ENCODE results near the gene ITPR1.
"Not testable (repeated sequence)": the region's sequence is repeated elsewhere in the genome, so short reads cannot be mapped to it uniquely, and the experiment has no call there.

ITPR1 gene

DNA sequence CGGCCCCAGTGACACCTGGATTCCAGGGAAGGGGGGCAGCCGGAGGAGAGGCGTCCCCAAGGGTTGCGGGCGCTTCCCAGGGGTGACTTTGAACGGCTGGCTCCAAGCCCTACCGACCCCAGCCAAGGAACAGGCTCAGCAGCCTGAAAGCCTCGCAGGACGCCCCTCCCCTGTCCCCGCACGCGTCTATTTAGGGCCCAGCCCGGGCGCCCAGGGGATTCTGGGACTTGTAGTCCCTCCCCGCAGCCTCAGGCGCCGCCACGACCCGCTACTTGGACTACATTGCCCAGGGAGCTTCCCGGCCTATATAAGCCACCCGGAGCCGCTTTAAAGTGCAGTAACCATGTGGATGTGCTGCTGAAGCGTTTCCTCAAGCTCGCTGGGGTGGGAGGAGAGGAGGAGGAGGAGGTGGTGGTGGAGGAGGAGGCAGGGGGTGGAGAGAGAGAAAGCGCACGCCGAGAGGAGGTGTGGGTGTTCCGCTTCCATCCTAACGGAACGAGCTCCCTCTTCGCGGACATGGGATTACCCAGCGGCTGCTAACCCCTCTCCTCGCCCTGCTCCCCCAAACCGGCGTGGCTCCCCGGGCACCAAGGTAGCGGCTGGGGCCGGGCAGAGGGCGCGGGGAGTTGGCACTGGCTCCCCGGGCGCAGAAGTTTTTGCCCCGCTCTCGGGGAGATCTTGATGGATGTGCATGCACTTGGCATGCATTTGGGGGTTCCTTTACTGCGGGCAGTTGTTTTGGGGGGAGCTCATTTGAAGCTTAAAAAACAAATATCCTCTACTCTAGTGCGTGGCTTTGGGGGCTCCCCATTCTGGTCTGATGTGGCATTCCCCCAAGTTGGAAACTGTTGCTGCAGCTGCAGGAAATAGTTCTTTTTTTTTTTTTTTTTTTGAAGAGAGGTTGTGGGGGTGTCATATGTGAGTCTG is at the start of gene ITPR1:
TSS of gene ITPR1 (plus strand) at position 335 of the 927 bp plus-strand sequence. CDS start 23,144 bp downstream, outside the sequence.
- peak; percentile 97 for FAIRE-seq
- peak; percentile 92 for DNase-seq (ENCODE audit: extremely low spot score, insufficient read length, low read depth)

DNA sequence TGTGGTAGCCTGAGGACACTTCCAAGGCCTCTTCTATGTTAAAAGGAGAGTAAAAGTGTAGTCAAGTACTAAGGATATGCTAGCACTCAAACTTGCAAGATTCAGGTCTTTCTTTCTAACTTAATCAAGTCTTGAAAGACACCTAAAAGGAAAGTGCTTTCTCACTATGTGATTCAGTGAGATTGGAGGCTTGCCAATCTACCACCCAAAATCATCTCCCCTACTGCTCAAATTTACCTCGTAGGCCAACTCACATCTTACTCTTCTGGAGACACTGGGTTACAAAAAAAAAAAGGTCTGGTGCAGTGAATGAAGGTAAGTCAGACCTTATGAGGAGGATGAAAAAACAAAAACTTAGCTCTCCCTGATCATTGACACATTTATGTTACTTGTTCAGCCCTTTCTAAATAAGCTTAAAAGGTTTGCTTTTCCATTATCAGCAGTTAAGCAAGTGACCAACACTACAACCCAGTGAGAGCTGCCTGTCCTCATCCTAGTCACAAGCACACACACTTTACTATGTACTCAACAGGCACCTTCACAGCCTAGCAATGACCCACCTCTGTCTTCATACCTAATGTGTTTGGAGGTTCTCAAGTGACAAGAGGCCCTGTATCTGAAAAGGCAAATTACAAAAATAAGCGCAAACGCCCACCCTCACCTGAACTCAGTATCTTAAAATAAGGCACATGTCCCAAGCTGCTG is 45.7 kb upstream of the ITPR1 start:
- DNase-seq (ENCODE audit: extremely low spot score, insufficient read length, low read depth) (no peak), FAIRE-seq (no peak)

DNA sequence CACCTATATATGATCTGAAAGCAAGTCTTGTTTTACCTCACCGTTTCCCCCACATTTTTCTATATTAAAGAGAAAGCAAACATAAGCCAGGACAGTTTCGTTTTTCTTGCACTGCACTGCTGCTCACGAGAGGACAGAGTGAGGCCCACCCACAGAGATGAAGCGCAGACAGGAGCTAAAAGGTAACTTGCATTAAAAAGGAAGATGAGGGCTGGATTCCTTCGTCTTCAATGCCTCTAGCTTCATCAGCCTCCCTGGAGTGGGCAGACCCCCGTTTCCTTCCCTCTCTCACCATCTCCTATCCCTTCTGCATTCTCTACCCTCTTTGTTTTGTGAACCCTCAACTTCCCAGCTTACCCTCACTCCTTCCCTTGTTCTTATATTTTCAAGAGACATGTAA is 45.0 kb upstream of the ITPR1 start:
- DNase-seq (ENCODE audit: extremely low spot score, insufficient read length, low read depth) (no peak), FAIRE-seq (no peak)

DNA sequence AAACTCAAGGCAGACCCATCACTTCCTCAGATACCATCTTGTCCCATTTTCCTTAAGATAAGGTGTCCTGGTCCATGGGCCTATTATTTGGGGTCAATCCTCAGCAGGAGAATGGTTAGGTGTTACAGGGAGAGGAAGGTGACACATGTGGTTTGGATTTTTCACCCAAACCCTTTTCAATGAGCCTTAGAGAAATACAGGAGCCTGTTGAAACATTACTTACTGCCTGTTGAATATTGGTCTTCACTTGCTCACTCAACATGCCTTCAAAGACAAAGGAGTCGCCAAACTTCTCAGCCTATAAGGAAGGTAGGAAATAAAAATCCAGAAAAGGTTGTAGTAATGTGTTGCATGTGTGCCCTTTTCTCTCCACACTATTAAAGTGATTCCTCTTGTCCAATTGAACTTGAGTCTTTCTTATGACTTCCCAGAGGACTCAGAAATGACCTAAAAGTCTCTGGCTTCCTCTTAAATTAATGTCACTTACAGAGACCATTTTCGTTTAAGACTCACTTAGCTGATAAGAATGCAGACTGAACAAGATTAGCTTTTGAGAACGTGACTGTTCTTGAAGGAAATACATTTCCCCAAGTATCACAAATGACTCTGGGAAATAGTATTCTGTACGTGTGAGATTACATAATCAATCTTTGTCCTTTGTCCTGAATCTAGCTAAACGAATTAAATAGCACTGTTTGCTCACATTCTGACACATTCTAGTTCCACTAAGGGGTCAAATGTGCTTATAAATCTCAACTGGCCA is 43.9 kb upstream of the ITPR1 start:
- FAIRE-seq = no peak
- no peak for DNase-seq (ENCODE audit: extremely low spot score, insufficient read length, low read depth)

DNA sequence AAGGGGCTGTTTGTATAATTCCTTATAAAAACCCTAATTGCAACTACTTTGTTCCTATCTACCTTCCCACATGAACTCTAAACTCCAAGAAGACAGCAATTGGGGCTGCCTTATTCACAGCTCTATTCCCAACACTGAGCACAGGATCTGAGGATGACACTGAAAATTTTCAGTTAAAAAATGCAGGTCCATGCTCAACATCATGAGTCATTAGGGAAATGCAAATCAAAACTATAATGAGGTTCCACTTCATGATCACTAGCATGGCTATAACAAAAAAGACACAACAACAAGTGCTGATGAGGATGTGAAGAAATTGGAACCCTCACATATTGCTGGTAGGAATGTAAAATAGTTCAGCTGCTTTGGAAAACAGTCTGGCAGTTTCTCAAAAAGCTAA is 39.0 kb upstream of the ITPR1 start:
- DNase-seq (ENCODE audit: extremely low spot score, insufficient read length, low read depth) = no peak
- no peak for FAIRE-seq

DNA sequence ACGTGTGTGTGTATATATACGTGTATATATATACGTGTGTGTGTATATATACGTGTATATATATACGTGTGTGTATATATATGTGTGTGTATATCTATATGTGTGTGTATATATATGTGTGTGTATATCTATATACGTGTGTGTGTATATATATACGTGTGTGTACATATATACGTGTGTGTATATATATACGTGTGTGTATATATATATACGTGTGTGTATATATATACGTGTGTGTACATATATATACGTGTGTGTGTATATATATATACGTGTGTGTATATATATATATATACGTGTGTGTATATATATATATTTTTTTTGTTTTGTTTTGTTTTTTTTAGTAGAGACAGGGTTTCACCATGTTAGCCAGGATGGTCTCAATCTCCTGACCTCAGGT is 36.4 kb upstream of the ITPR1 start:
- FAIRE-seq = not testable (repeated sequence)

DNA sequence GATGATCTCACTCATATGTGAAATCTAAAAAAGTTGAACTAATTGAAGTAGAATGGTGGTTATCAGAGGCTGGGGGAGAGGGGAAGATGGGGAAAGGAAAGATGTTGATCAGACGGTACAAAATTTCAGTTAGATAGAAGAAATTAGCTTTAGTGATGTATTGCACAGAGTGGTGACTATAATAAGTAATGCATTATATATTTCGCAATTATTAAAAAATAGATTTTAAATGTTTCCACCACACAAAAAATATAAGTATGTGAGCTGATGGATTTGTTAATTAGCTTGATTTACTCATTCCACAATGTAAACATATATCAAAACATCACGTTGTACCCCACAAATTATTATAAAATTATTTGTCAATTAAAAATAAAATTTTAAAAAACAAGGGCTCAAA is 34.2 kb upstream of the ITPR1 start:
- DNase-seq (ENCODE audit: extremely low spot score, insufficient read length, low read depth) (no peak), FAIRE-seq (no peak)

More for the DNA sequence above, 36.4 kb upstream of the ITPR1 start:
- DNase-seq (ENCODE audit: extremely low spot score, insufficient read length, low read depth) = not testable (repeated sequence)

DNA sequence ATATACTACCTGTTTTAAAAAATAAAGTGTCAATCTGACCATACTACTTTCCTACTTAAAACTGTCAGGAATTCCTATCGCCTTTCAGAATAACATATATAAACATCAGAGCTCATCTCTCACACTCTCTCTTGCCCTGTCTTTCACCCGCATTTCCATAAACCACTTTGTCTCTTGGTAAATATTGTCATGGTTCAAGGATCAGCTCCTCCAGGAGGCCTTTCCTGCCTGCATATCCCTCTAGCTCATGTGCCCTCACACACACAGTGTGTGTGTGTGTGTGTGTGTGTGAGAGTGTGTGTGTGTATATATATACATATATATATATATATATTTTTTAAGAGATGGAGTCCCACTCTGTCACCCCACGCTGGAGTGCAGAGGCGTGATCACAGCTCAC is 32.8 kb upstream of the ITPR1 start:
- FAIRE-seq = no peak
- DNase-seq (ENCODE audit: extremely low spot score, insufficient read length, low read depth) = no peak

DNA sequence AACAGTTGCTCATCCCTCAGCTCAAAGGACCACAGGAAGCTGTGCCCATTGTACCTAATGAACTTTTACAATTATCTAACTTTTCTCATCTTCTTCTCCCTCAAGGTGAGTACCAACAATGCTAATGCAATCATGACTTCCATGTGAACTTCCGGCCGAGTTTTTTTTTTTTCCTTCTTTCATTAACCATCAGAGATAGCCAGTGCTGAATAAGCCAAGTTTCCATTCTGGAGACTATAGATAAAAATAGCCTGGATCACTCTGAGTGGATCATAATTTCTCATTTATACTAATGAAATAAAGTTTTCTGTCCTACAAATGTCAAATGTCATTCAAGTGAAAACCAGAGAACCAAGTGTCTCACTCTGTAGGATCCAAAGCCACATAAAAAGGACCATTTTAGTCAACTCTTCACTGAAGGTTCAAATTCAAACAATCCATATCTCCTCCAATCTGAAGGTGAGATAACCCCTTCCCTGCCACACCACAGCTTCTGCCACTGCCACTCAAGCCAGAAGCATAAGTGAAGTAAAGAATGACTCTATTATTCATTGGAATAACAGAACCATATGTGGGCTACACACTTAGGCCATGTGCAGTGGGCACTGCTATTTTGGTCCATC is 31.6 kb upstream of the ITPR1 start:
- DNase-seq (ENCODE audit: extremely low spot score, insufficient read length, low read depth) (no peak), FAIRE-seq (no peak)

DNA sequence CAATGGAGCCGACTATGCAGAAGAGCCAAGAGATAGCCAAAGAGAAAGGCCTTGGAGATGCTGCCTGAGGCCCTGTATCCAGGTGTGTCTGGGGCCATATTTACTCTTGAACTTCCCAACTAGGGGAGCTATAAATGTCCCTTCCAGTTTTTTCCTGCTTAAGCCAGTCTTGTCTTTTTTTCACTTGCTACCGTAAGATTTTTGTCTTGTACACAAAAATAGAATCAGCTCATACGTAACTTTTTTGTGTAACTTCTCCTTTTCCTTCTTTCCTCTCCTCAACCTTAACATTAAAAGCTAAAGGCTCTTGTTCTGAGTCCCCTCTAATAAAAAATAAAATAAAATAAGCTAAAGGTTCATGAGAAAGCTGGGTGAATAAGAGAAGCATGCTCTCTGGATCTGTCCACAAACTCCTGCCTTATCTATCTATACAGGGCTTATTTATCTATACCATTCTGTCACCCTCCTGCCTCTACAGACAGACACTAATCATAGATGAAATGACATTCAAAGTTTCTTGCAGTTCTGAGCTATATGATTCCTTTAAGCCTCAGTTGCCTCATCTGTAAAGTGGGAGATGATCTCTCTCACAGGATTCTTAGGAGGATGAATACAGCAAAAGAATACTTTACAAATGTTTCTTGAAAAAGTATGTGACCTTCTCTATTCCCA is 30.6 kb upstream of the ITPR1 start:
- DNase-seq (ENCODE audit: extremely low spot score, insufficient read length, low read depth) (no peak), FAIRE-seq (no peak)

DNA sequence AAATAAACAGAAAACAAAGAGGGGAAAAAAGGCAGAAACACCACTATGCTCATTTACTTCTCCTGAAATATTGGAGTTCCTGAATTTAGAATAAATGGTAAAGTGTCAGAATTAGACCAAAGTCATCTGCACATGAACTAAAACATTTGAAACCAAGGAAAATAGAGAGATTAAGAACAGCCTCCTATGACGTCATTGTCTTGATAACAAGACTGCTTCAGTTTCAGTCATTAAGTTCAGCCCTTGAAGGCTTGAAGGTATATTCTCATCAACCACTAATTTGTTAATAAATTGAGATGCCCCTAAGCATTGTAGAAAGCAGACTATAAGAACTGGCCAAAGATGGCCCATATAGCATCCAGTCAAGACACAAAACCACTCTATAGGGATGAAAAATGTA is 28.6 kb upstream of the ITPR1 start:
- DNase-seq (ENCODE audit: extremely low spot score, insufficient read length, low read depth) (no peak), FAIRE-seq (no peak)

DNA sequence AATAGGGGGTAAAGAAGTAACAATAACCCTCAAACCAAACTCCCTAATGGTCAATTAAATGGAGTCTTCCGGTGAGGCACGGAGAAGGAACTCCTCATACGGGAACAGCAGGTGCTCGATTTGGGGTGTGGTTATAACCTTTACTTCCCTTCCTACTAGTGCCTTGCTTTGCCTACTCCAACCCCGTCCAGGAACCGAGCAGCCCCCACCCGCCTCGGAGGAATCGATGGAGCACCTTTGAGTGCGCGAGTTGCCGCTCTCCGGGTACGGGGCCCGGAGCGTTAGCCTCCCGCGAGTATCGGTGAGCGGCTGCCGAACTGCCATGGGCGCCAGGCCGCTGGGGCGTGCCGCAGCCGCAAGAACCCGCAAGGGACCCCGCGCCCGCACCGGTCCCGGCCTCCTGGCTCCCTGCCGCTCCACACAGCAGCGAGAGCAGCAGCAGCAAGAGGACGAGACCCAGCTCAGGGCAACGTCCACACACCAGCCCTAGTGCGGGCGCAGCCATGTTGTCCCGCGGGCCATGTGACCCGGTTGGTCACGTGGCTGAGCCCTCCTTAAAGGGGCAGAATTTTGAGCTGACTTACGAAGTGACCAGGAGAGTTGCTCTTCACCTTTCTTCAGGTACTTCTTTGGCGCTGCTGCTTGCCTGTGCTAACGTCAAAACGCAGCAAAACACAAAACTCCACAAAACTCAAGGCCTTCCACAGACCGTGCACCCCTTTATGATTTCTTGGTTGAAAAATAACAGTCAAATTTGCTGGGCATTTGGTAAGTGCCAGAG is 26.2 kb upstream of the ITPR1 start, which contains the start of gene SUMF1:
TSS of gene SUMF1 (minus strand) at position 529 of the 781 bp plus-strand sequence. CDS start at position 505, 24 bp downstream.
- DNase-seq (ENCODE audit: extremely low spot score, insufficient read length, low read depth) (peak; percentile 86), FAIRE-seq (peak; percentile 72)

DNA sequence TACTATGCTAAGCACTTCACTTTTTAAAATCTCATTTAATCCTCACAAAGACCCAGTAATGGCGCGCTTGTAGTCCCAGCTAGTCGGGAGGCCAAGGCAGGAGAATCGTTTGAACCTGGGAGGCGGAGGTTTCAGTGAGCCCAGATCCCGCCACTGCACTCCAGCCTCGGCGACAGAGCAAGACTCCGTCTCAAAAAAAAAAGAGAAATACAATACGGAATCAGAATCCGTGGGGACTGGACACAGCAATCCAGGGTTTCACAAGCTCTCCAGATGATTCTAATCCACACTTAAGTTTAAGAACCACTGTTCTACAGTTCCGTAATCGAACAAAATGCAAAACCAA is 25.7 kb upstream of the ITPR1 start:
- FAIRE-seq = no peak

DNA sequence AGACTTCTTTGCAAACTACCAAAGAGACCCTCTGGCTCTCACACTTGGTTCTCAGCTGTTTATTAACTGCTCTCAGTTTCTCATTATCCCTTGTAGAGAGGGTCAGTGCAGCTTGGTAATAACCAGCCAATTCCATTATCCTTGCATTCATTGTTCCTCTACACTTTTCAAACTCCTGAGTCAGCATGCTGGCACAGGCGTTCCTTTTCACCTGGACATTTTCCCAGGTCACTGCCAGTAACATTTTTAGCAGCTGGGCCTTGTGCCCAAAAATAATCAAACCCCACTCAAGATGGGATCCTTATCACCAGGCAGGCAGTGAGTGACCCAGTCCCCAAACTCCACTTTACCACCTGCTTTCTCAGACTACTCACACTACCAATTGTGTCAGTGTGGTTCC is 21.2 kb upstream of the ITPR1 start:
- DNase-seq (ENCODE audit: extremely low spot score, insufficient read length, low read depth) = no peak
- FAIRE-seq = no peak

More for the DNA sequence above, 25.7 kb upstream of the ITPR1 start:
- DNase-seq (ENCODE audit: extremely low spot score, insufficient read length, low read depth) = no peak

DNA sequence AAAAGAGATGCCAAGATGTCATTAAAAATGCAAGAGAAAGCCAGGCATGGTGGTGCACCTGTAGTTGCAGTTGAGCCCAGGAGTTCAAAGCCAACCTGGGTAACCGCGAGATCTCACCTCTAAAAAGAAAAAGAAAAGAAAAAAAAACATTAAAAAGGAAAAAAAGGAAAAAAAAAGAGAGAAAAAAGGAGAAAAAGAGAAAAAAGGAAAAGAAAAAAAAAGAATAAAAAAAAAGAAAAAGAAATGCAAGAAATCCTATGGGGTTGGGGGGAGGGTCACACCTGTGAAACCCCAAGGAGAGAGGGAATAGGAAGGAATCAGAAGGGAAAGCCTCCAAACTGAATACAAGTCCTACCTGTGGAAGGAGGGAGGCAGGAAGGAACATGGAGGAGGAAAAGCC is 20.8 kb upstream of the ITPR1 start:
- FAIRE-seq (no peak), DNase-seq (ENCODE audit: extremely low spot score, insufficient read length, low read depth) (no peak)

DNA sequence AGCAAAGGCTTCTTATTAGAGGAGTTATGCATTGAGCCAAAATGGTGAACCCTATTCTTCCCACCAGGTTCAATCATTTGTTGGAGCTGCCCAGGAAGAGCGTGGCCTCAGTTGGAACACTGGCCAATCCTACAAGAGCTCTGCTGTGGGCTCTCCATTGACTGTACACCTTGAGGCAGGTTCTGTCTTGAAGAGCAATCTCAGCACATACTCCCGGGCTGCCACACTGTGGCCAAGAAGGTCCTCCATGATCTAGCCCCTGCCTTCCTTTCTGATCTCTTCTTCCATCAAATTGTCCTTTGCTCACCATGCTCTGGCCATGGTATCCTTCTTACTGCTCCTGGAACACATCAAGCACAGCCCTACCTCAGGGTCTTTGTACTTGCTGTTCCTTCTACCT is 20.4 kb upstream of the ITPR1 start:
- DNase-seq (ENCODE audit: extremely low spot score, insufficient read length, low read depth) (no peak), FAIRE-seq (no peak)

DNA sequence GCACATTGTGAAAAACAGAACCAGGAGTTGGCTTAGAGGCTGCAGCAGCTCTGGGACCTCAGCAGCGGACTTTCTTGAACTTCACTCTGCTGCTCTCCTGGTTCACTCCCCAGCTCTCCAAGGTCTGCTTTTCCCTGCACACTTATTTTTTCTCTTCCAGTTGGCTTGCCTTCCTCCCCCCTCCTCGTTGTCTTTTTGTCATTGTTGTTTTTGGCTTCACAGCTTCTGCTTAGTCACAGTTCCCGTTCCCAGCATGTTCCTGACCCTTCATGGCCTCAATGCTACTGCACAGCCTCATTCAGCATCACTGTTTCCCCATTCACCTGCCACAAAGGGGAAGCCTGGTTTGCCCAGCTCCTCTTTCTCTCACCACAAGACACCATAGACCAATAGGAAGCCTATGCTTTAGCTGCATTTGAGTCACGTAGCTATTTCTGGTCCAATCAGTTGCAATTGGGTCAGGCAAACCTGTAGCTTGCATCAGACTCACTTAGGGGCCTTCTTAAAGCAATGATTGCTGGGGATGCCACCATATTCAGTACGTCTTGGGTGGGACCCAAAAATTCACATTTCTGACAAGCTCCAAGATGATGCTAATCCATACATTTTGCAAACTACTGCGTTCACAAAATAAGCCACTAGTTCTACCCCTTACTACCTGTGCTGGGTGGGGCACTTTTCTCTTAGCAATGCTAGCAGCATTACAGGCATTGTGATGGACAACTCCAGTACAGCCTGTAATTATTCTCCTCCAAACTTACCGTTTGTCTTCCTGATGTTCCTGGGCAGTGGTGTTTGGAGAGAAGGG is 18.3 kb upstream of the ITPR1 start:
- FAIRE-seq = no peak

DNA sequence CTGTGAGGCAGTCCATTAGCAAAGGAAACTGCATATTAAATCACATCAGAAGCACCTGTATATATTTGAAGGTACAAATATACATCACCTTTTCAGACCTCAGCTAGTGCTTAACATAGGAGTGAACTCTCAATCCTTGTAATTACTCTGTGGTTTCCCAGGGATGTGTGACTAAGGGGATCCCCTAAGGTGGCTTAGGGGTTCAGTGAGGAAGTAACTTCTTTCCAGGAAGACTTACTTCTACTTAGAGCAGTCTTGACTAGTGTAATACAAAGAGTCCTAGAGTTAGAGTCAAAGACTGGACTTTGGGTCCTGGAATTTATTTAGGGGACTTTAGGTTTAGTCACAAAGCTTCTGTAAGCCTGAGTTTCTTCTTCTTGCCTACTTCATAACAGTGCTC is 17.3 kb upstream of the ITPR1 start:
- FAIRE-seq (no peak), DNase-seq (ENCODE audit: extremely low spot score, insufficient read length, low read depth) (no peak)

More for the DNA sequence above, 18.3 kb upstream of the ITPR1 start:
- no peak for DNase-seq (ENCODE audit: extremely low spot score, insufficient read length, low read depth)
